AG04450 (cell line): ENCODE results near the gene CGREF1. TPM values are rescaled to one million over a fixed set of nuclear protein-coding genes. Genes with fewer than 3 reads are reported as not detected.

Experiments used
- CTCF ChIA-PET: fragments of 300-600, 350-600 bp; formaldehyde crosslinking; extraction: SDS; loops from one replicate; lab custom pipeline; 2022; ENCODE audit warnings: antibody characterized with exemption, inconsistent platforms; lab: Charles Lee
- POLR2A ChIA-PET: fragments of 350-600 bp; formaldehyde crosslinking; extraction: SDS; loops from one replicate; lab custom pipeline; 2021; ENCODE audit warnings: antibody characterized with exemption, inconsistent platforms; lab: Yijun Ruan, JAX
- DNase-seq: peaks from one replicate; pipeline ENCODE4 v3.0.0-alpha.2; 2011; ENCODE audit warnings: low read depth, low spot score
- H3K27ac ChIP-seq: one replicate; pipeline ENCODE4 v1.5.1; 2012; ENCODE audit warnings: low read depth, low read length, control low read depth
- H3K27me3 ChIP-seq: one replicate; pipeline ENCODE4 v1.6.0; 2012; ENCODE audit warnings: low read length; ENCODE audit not compliant: control insufficient read depth, insufficient read depth
- H3K4me3 ChIP-seq: 2 replicates; pipeline ENCODE4 v1.5.1; 2011; ENCODE audit warnings: mild to moderate bottlenecking, low read depth, low read length, control low read depth
- H3K9me3 ChIP-seq: 2 replicates; pipeline ENCODE4 v1.5.1; 2012; ENCODE audit warnings: low read length; ENCODE audit not compliant: control insufficient read depth, insufficient read depth
- polyA plus RNA-seq: library from polyadenylated mRNA; depleted of rRNA; stranded (reverse); fragments of >200 nt; gene quantifications from 2 replicates; pipeline ENCODE4 v1.2.3, GENCODE V29; 2011
- TF ChIP-seq, protein P1 (sequence below): IDR thresholded peaks from 2 replicates; pipeline ENCODE4 v1.5.1; 2011; ENCODE audit warnings: low read depth, low read length, control low read depth, inconsistent platforms

The CGREF1 gene
- polyA plus RNA-seq, 1 experiment: 0.71 TPM

DNA sequence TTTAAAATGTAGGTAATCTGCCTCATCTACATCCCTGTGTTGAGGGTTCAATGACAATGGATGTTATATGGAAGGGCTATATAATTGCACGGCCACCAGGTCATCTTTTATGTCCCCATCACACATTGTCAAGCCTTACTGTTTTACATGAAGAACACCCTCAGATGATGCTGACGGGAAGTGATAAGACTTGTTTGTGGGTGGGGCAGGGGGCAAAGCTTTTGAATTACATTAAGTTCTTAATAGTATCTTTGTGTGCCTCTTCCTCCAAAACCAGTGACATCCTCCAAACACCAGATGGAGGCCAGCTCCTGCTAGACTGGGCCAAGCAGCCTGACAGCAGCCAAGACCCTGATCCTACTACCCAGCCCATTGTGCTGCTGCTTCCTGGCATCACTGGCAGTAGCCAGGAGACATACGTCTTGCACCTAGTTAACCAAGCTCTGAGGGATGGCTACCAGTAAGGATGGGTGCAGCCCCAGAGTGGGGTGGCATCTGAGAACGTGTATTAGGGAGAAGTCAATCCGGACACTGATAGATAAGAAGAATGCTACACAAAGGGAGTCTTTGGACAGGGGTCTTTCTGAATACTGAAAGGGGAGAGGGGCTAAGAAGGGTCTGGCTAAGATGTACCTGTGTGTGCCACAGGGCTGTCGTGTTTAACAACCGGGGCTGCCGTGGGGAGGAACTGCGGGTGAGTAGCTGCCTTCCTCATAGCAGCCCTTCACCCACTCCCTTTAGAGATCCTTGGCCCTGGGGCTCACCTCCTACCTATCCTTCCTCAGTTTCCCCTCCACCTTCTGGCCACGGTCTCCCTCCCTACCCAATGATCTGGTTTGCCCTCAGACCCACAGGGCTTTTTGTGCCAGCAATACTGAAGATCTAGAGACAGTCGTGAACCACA lies 10.0 kb upstream of the CGREF1 start:
- TF ChIP-seq, protein P1, sequence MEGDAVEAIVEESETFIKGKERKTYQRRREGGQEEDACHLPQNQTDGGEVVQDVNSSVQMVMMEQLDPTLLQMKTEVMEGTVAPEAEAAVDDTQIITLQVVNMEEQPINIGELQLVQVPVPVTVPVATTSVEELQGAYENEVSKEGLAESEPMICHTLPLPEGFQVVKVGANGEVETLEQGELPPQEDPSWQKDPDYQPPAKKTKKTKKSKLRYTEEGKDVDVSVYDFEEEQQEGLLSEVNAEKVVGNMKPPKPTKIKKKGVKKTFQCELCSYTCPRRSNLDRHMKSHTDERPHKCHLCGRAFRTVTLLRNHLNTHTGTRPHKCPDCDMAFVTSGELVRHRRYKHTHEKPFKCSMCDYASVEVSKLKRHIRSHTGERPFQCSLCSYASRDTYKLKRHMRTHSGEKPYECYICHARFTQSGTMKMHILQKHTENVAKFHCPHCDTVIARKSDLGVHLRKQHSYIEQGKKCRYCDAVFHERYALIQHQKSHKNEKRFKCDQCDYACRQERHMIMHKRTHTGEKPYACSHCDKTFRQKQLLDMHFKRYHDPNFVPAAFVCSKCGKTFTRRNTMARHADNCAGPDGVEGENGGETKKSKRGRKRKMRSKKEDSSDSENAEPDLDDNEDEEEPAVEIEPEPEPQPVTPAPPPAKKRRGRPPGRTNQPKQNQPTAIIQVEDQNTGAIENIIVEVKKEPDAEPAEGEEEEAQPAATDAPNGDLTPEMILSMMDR: no peak
- Histone ChIP-seq H3K27me3 (peaks cover 2% of the 10 kb centered on the region), H3K9me3 (peaks cover under 1% of the 10 kb centered on the region; the same call in 1 of the 2 replicates), H3K4me3 (no peak overlapping the region), H3K27ac (no peak overlapping the region)
- ChIA-PET POLR2A (no interaction called here), CTCF (interaction anchor here (0.6 kb wide), 1 partner anchor 63 kb away, joined by 3 read pairs; no protein-coding TSS in a partner anchor)
- DNase-seq: no peak

- ChIA-PET CTCF (no interaction called here), POLR2A (no interaction called here)
- no peak overlapping the region for H3K4me3 ChIP-seq
- DNase-seq: no peak
- H3K9me3 ChIP-seq: no peaks in the 10 kb centered on the region; the same call in 1 of the 2 replicates
- peaks cover 6% of the 10 kb centered on the region for H3K27me3 ChIP-seq
- no peak overlapping the region for H3K27ac ChIP-seq
- TF ChIP-seq, protein P1: no peak
These were observed 9.1 kb upstream of the CGREF1 start for GRCh38 chr2:27127883-27128667.

DNA sequence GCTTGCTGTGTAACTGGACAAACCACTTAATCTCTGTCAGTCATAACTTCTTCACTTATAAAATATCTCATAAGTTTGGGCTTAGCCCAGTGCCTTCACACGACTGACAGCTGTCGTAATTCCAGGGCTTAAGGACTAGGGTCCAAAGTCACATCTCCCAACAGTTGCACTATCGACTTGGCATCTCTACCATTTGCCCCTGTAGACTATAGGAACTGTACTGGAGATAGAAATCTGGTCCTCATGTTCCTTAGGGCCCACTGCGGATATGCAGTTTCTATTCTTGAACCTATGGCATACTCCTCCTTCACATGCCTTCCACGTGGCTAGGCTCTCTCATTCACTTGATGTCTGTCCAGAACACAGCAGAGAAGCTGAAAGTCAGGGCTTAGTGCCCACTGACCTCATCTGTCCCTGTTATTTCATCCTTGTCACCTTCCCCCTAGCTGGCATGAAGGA lies 7.4 kb upstream of the CGREF1 start:
- TF ChIP-seq, protein P1: no peak
- no peak overlapping the region for H3K4me3 ChIP-seq
- CTCF ChIA-PET: no interaction called here
- peaks cover 14% of the 10 kb centered on the region for H3K27me3 ChIP-seq
- POLR2A ChIA-PET: no interaction called here
- H3K9me3 ChIP-seq: no peaks in the 10 kb centered on the region; the same call in 1 of the 2 replicates
- no peak for DNase-seq
- no peak overlapping the region for H3K27ac ChIP-seq

GRCh38 chr2:27125104-27125503 lies 6.2 kb upstream of the CGREF1 start:
- peaks cover 21% of the 10 kb centered on the region for H3K27me3 ChIP-seq
- POLR2A ChIA-PET: interaction anchor here (0.8 kb wide), 1 partner anchor 178 kb away, joined by 5 read pairs; no protein-coding TSS in a partner anchor
- TF ChIP-seq, protein P1: no peak

More at GRCh38 chr2:27125104-27125503, 6.2 kb upstream of the CGREF1 start:
- H3K27ac ChIP-seq: no peak overlapping the region
- H3K9me3 ChIP-seq: no peaks in the 10 kb centered on the region; the same call in 1 of the 2 replicates
- CTCF ChIA-PET: interaction anchor here (0.6 to 2.6 kb wide), 3 partner anchors 26 to 155 kb away, joined by 3 to 10 read pairs (median 6); no protein-coding TSS in a partner anchor
- H3K4me3 ChIP-seq: no peak overlapping the region
- DNase-seq: no peak
